ENCODE measurements around the gene TMEM14C. TPM values are rescaled to one million over a fixed set of nuclear protein-coding genes. Genes with fewer than 3 reads are reported as not detected.

The TMEM14C gene
- total RNA-seq, 4 donors from 2014 or later, result 93.2 to 130 (median 117) TPM

DNA sequence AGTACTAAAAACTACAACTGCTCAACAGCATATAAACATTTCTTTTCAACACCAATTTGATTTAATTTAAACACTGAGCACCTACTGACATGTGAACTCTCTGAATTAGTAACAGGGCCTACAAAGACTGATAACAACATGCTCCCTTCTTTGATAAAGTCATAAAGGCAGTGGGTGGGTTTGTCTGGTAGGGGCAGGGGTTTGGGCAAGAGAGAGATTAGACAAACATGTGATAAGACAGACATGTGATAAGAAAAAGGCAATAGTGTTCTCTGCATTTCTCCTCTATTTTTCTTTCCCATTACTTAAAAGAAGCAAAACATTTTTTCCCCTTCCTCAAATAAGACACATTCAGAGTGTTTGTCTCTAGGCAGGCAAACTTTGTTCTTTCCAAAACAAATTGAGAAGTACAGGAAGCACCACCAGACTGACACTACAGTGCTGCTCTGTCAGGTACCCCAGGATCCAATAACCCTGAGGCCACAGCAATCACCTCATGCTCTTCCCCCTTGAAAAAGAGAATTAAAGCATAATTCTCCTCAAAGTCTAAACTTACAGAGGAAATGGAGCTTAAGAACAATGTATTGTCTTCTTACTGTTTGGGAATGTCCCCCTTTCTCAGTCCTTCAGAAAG is 40.4 kb upstream of the TMEM14C start:
- H3K9me3 ChIP-seq, result no peaks in the 10 kb centered on the region
- H3K4me3 ChIP-seq, result no peak overlapping the region
- H3K27ac ChIP-seq, result no peak overlapping the region
- H3K36me3 ChIP-seq, result no peaks in the 10 kb centered on the region
- H3K4me1 ChIP-seq, result no peaks in the 10 kb centered on the region
- H3K27me3 ChIP-seq, result peaks cover 0 to 12% (median 0%) of the 10 kb centered on the region in 3 donors
- DNase-seq (no peak), ATAC-seq (no peak)
- in situ Hi-C loops (cut with MboI; ENCODE audit: low sequenced_read_pairs in 4 of 4) (no loop called here), intact Hi-C loops (cut with DNase I; ENCODE audit: low total_unique reads) (no loop called here)
- TF ChIP-seq, protein P1, sequence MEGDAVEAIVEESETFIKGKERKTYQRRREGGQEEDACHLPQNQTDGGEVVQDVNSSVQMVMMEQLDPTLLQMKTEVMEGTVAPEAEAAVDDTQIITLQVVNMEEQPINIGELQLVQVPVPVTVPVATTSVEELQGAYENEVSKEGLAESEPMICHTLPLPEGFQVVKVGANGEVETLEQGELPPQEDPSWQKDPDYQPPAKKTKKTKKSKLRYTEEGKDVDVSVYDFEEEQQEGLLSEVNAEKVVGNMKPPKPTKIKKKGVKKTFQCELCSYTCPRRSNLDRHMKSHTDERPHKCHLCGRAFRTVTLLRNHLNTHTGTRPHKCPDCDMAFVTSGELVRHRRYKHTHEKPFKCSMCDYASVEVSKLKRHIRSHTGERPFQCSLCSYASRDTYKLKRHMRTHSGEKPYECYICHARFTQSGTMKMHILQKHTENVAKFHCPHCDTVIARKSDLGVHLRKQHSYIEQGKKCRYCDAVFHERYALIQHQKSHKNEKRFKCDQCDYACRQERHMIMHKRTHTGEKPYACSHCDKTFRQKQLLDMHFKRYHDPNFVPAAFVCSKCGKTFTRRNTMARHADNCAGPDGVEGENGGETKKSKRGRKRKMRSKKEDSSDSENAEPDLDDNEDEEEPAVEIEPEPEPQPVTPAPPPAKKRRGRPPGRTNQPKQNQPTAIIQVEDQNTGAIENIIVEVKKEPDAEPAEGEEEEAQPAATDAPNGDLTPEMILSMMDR (IDR thresholded peaks at IDR 0.05 in 4 of 5, conservative IDR thresholded peaks at IDR 0.05 in 1 of 5), result no peak
- no peak for TF ChIP-seq POLR2A (IDR thresholded peaks at IDR 0.05)

DNA sequence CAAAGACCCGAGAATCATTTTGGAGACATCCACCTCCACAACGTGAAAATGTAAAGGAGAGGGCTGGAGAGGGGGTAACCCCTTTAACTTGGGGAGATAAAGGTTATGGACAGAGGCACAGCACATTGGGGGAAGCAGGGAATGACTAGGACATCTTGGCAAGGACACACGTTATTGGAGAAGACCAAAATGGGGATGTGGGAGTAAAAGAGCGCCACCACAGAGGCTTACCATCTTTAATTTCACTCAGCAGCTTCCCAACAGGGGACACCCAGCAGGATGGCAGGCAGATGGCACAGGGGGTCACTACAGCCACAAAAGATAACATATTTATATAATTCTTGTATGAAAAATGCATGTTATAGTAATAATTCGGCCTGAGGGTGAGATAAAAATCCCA is 38.3 kb upstream of the TMEM14C start:
- peaks cover 0 to 12% (median 0%) of the 10 kb centered on the region in 3 donors for H3K27me3 ChIP-seq
- intact Hi-C loops (cut with DNase I; ENCODE audit: low total_unique reads) (no loop called here), in situ Hi-C loops (cut with MboI; ENCODE audit: low sequenced_read_pairs in 4 of 4) (no loop called here)
- no peaks in the 10 kb centered on the region for H3K9me3 ChIP-seq
- DNase-seq (no peak), ATAC-seq (no peak)
- no peaks in the 10 kb centered on the region for H3K4me1 ChIP-seq
- H3K4me3 ChIP-seq, result no peak overlapping the region
- TF ChIP-seq, protein P1 (IDR thresholded peaks at IDR 0.05 in 4 of 5, conservative IDR thresholded peaks at IDR 0.05 in 1 of 5), result no peak
- no peak for TF ChIP-seq POLR2A (IDR thresholded peaks at IDR 0.05)
- H3K27ac ChIP-seq, result no peak overlapping the region
- no peaks in the 10 kb centered on the region for H3K36me3 ChIP-seq

DNA sequence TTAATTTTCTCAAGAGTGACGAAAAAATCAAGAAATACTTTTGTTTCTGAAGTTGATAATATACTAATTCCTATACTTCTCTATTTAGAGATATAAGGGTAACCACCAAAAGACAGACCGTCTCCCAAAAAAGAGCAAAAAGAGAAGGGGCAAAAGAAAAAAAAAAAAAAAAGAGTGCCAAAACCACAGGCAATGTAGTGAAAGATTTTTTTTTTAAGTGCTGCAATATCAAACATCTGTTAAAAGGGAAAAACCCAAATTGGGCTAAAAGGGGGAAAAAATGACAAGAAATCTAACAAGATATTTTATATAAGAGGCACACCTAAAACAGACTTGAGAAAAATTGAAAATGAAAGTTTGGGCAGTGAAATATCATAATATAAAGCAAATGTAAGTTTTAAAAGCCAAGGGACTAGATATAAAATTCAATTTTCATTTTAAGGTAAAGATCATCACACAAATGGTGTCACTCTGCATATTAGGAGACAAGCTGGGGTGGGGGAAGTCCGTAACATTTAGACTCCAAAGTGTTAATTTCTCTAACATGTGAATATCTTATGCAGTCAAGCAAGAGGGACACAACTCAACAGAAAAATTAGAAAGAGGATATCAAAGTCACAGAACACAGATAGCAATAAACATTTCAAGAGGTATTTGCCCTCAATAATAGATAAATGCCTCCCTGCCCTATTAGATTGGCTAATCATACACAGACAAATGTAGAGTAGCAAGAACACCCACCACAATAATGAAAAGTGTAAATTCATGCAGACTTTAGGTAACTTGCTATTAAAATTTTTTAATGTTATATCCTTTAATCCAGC is 37.6 kb upstream of the TMEM14C start:
- TF ChIP-seq, protein P1 (IDR thresholded peaks at IDR 0.05 in 4 of 5, conservative IDR thresholded peaks at IDR 0.05 in 1 of 5), result no peak
- no peak for TF ChIP-seq POLR2A (IDR thresholded peaks at IDR 0.05)
- in situ Hi-C loops (cut with MboI; ENCODE audit: low sequenced_read_pairs in 4 of 4), result no loop called here
- DNase-seq (no peak), ATAC-seq (no peak)
- Histone ChIP-seq H3K4me3 (no peak overlapping the region), H3K4me1 (no peaks in the 10 kb centered on the region), H3K27ac (no peak overlapping the region), H3K36me3 (no peaks in the 10 kb centered on the region), H3K27me3 (peaks cover 0 to 12% (median 0%) of the 10 kb centered on the region in 3 donors), H3K9me3 (no peaks in the 10 kb centered on the region)
- intact Hi-C loops (cut with DNase I; ENCODE audit: low total_unique reads), result no loop called here

DNA sequence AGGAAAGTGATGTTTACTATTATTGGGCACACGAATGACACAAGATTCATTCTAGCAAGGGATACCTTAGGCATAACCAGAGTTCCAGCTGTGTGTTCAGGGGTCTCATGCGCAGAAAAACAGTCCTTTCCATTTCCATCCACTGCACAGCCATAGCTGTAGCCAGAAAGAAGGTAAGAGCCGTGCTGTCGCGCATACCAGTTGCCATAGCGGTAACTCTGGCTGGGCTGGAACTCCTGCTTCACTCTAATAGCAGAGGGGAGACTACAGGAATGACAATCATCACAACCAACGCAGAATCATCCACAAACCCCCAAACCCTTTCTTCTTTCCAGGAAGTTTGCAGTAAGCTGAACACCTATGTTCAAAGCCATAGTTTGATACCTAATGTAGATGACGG is 36.0 kb upstream of the TMEM14C start:
- in situ Hi-C loops (cut with MboI; ENCODE audit: low sequenced_read_pairs in 4 of 4) (no loop called here), intact Hi-C loops (cut with DNase I; ENCODE audit: low total_unique reads) (no loop called here)
- peaks cover 0 to 12% (median 0%) of the 10 kb centered on the region in 3 donors for H3K27me3 ChIP-seq
- H3K4me3 ChIP-seq, result no peak overlapping the region
- no peak for DNase-seq
- no peaks in the 10 kb centered on the region for H3K36me3 ChIP-seq
- H3K27ac ChIP-seq, result no peak overlapping the region
- no peaks in the 10 kb centered on the region for H3K9me3 ChIP-seq
- H3K4me1 ChIP-seq, result no peaks in the 10 kb centered on the region
- ATAC-seq, result no peak
- TF ChIP-seq, protein P1 (IDR thresholded peaks at IDR 0.05 in 4 of 5, conservative IDR thresholded peaks at IDR 0.05 in 1 of 5), result no peak
- TF ChIP-seq POLR2A (IDR thresholded peaks at IDR 0.05), result no peak

Measured in gastrocnemius medialis (tissue), 4 donors.